Prostate gland (tissue), 2 donors: ENCODE data around the gene EGLN3. TPM values are rescaled to one million over a fixed set of nuclear protein-coding genes. Genes with fewer than 3 reads are reported as not detected.

Experiments
- DNase-seq: peaks from one replicate; pipeline ENCODE4 v3.0.0-alpha.2; 2019; ENCODE audit warnings: low spot score
- H3K27ac ChIP-seq, 2 donors: fragments of 200-600 bp; sonication (generic); 2 replicates each; pipeline ENCODE4 v1.5.1; 2017 to 2019
- H3K27me3 ChIP-seq: fragments of 200-600 bp; sonication (generic); replicated peaks from 2 replicates; pipeline ENCODE4 v1.5.1; 2019; ENCODE audit not compliant: insufficient read depth
- H3K36me3 ChIP-seq, 2 donors: fragments of 200-600 bp; sonication (generic); 1 replicate in 1 of 2; 2 replicates in 1 of 2; pipeline versions ENCODE4 v1.5.1 to v1.8.1; 2017 to 2019
- H3K4me1 ChIP-seq: fragments of 200-600 bp; sonication (generic); replicated peaks from 2 replicates; pipeline ENCODE4 v1.5.1; 2019
- H3K4me3 ChIP-seq, 2 donors: fragments of 200-600 bp; sonication (generic); 2 replicates each; pipeline ENCODE4 v1.5.1; 2017 to 2019
- H3K9me3 ChIP-seq: fragments of 200-600 bp; sonication (generic); 2 replicates; pipeline ENCODE4 v1.5.1; 2017
- CTCF ChIP-seq, 4 experiments: fragments of 200-600 bp in 2 of 4; fragments of 450-650 bp in 2 of 4; sonication (generic) in 2 of 4; IDR thresholded peaks; 1 replicate in 3 of 4; 2 replicates in 1 of 4; pipeline ENCODE4 v1.5.1; 2016 to 2019; ENCODE audit warnings: antibody characterized with exemption in 4 of 4, mild to moderate bottlenecking in 2 of 4, moderate library complexity in 2 of 4
- POLR2A ChIP-seq: fragments of 450-650 bp; IDR thresholded peaks from one replicate; pipeline ENCODE4 v1.6.1; 2016; ENCODE audit warnings: antibody characterized with exemption, mild to moderate bottlenecking
- POLR2AphosphoS5 ChIP-seq: sonication (generic); formaldehyde crosslinking; IDR thresholded peaks from one replicate; pipeline ENCODE4 v1.6.1; 2017; ENCODE audit warnings: antibody characterized with exemption
- WGBS: methylation state at CpG from one replicate; pipeline ENCODE4 v1.1.5; 2018; 5-methylcytosine and 5-hydroxymethylcytosine counted together
- intact Hi-C: fragments of 100-400 bp; cut with DNase I; formaldehyde crosslinking; loops from one replicate; pipeline ENCODE4 v1.14.2; 2022
- total RNA-seq, 2 donors: library from RNA; depleted of rRNA; stranded (reverse); fragments of >200 nt; gene quantifications; one replicate each; pipeline ENCODE4 v1.1.0, GENCODE V29; 2016

The EGLN3 gene
- total RNA-seq, 2 donors from 2014 or later = 6.1 to 6.8 TPM

GRCh38 chr14:33943096-33943883 lies 7.6 kb downstream of the EGLN3 start:
- Histone ChIP-seq H3K4me1 (no peaks in the 10 kb centered on the region), H3K27ac (no peak overlapping the region), H3K9me3 (no peaks in the 10 kb centered on the region), H3K27me3 (no peaks in the 10 kb centered on the region), H3K4me3 (no peak overlapping the region), H3K36me3 (no peaks in the 10 kb centered on the region)
- no peak for TF ChIP-seq POLR2A
- no peak for TF ChIP-seq POLR2AphosphoS5
- no peak for TF ChIP-seq CTCF (IDR thresholded peaks at IDR 0.05)
- DNase-seq = peak; percentile 22
- 34% methylated on average over 8 of the region's 8 CpGs for WGBS
- intact Hi-C loops = loop anchor here (5.0 kb wide), 1 partner anchor 1006 kb away; the partner anchor contains the start of gene NPAS3

GRCh38 chr14:33941718-33942117 lies 9.2 kb downstream of the EGLN3 start:
- H3K4me1 ChIP-seq = no peaks in the 10 kb centered on the region
- no peaks in the 10 kb centered on the region for H3K9me3 ChIP-seq
- TF ChIP-seq CTCF (IDR thresholded peaks at IDR 0.05) = no peak
- no peak for TF ChIP-seq POLR2A
- no peak for TF ChIP-seq POLR2AphosphoS5
- intact Hi-C loops = loop anchor here (5.0 kb wide), 1 partner anchor 1004 kb away; the partner anchor contains the start of gene NPAS3
- no peak overlapping the region for H3K4me3 ChIP-seq
- H3K27ac ChIP-seq = no peak overlapping the region
- H3K27me3 ChIP-seq = no peaks in the 10 kb centered on the region
- no peaks in the 10 kb centered on the region for H3K36me3 ChIP-seq
- WGBS = 34% methylated on average over 3 of the region's 3 CpGs
- no peak for DNase-seq

- no peaks in the 10 kb centered on the region for H3K4me1 ChIP-seq
- H3K9me3 ChIP-seq = no peaks in the 10 kb centered on the region
- intact Hi-C loops = loop anchor here (5.0 kb wide), 1 partner anchor 1003 kb away; the partner anchor contains the start of gene NPAS3
- WGBS = 51% methylated on average over 5 of the region's 5 CpGs
- H3K36me3 ChIP-seq = no peaks in the 10 kb centered on the region
- H3K27ac ChIP-seq = no peak overlapping the region
- TF ChIP-seq POLR2AphosphoS5 = no peak
- no peak for TF ChIP-seq CTCF (IDR thresholded peaks at IDR 0.05)
- no peak for TF ChIP-seq POLR2A
- no peak overlapping the region for H3K4me3 ChIP-seq
- H3K27me3 ChIP-seq = no peaks in the 10 kb centered on the region
- no peak for DNase-seq
These were observed 10.3 kb downstream of the EGLN3 start for GRCh38 chr14:33940561-33941011.

- TF ChIP-seq POLR2AphosphoS5 (peak; percentile 61), POLR2A (no peak), CTCF (IDR thresholded peaks at IDR 0.05) (no peak)
- WGBS = 10% methylated on average over 20 of the region's 20 CpGs
- Histone ChIP-seq H3K9me3 (no peaks in the 10 kb centered on the region), H3K27me3 (no peaks in the 10 kb centered on the region), H3K27ac (peak overlapping the region in 1 of 2 donors; percentile 41), H3K4me1 (no peaks in the 10 kb centered on the region), H3K4me3 (no peak overlapping the region), H3K36me3 (no peaks in the 10 kb centered on the region)
- intact Hi-C loops = no loop called here
- DNase-seq = peak; percentile 58
These were observed 12.5 kb downstream of the EGLN3 start for GRCh38 chr14:33938131-33938949.
